NT2/D1 (cell line): ENCODE data around the gene SV2B.

Experiments
- YY1 ChIP-seq: IDR thresholded peaks from 2 replicates; pipeline ENCODE4 v1.6.1; 2011; ENCODE audit not compliant: insufficient read length, insufficient read depth
- ZNF274 ChIP-seq: IDR thresholded peaks from 2 replicates; pipeline ENCODE4 v1.6.1; 2011; ENCODE audit warnings: mild to moderate bottlenecking, low read depth, low read length

DNA sequence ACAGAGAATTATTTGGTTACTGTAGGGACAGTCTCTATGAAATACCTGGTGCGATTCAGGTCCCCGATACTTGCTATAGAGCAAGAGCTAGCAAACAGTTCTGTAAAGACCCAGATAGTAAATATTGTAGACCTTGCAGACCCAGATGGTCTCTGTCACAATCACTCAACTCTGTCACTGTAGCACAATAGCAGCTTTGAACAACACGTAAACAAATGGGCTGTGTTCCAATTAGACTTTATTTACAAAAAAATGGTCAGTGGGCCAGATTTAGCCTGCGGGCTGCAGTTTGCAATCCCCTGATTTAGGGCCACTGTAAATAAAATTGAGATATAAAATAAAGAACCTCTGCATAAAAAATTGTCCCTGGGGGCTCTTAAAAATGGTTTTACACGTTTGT lies 127.7 kb downstream of the SV2B start:
- no peak for TF ChIP-seq ZNF274
- TF ChIP-seq YY1 = no peak
